GM10847 (cell line): ENCODE measurements around the gene ZBED5.

Source experiments
- POLR2A ChIP-seq: IDR thresholded peaks from 2 replicates; pipeline ENCODE4 v1.6.1; 2011; ENCODE audit not compliant: insufficient read length; ENCODE audit errors: extremely low read depth

The ZBED5 gene

GRCh38 chr11:10887307-10887706 lies 29.5 kb upstream of the ZBED5 start:
- TF ChIP-seq POLR2A = no peak

GRCh38 chr11:10886652-10887250 lies 28.9 kb upstream of the ZBED5 start:
- no peak for TF ChIP-seq POLR2A

DNA sequence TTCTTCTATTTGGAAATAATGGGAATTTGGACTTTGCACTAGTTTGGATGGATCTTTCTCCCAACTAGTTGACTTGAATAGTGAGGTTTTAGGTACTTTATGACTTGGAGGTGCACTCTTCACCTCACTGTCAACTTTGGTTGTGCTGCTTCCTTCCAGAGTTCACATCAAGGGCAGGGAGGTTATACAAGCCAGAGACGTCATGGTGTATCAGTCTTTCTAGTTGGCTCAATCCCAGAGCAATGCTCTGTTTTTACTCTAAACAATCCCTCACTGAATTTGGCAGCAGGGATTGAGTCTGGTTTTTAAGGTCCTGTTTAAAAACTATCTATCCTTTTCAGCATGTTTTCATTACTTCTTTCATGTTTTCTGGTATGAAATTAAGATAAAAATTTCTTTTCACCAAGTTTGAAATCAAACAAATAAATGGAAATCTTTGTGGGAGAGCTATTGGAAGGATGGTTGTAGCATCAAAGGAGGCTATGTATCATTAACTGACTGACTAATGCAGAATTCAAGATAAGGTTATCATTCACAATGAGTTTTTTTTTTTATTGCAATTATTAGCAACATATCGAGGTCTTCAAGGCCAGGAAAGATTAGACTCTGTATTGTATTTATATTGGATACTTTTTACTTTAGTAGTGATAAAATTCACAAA lies 28.0 kb upstream of the ZBED5 start:
- no peak for TF ChIP-seq POLR2A

DNA sequence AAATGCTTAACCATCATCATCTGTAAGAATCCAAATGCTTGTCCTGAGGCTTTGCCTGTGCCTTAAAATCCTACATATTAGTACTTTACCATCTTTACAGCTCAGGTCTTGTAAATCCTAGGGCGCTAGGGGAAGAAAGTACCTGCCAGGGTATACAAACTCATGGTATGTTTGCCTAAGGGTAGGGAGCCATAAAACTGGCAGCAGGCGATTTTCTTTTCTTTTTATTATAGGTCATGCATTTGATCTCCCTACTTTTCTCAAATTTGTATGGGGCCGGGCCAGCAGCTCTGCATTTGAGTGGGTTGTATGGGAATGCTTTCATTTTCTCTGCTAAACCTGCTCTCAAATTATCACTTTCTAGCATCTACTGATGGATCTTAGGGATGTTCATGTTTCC lies 24.0 kb upstream of the ZBED5 start:
- no peak for TF ChIP-seq POLR2A

- no peak for TF ChIP-seq POLR2A
Measured at GRCh38 chr11:10878408-10879214, 20.8 kb upstream of the ZBED5 start.

DNA sequence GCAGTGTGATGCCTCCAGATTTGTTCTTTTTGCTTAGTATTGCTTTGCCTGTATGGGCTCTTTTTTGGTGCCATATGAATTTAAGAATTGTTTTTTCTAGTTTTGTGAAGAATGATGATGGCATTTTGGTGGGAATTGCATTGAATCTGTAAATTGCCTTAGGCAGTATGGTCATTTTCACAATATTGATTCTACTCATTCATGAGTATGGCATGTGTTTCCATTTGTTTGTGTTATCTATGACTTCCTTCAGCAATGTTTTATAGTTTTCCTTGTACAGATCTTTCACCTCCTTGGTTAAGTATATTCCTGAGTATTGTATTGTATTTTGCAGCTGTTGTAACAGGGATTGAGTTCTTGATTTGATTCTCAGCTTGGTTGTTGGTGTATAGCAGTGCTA lies 18.3 kb upstream of the ZBED5 start:
- TF ChIP-seq POLR2A = no peak

GRCh38 chr11:10875430-10876021 lies 17.7 kb upstream of the ZBED5 start:
- TF ChIP-seq POLR2A = no peak

GRCh38 chr11:10872097-10872496 lies 14.2 kb upstream of the ZBED5 start:
- no peak for TF ChIP-seq POLR2A

DNA sequence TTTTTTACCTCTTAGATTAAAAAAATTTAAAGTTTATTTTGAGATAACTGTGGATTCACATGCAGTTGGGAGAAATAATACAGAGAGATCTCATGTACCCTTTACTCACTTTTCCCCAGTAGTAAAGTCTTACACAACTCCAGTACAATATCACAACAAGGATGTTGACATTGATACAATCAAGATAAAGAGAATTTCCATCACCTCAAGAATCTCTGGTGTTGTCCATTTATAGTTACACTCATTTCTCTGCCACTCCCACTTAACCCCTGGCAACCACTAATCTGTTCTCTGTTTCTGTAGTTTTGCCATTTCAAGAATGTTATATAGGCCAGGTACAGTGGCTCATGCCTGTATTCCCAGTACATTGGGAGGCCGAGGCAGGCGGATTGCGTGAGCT lies 10.5 kb upstream of the ZBED5 start:
- TF ChIP-seq POLR2A = no peak

- no peak for TF ChIP-seq POLR2A
Measured at GRCh38 chr11:10866893-10867331, 9.1 kb upstream of the ZBED5 start.

GRCh38 chr11:10865837-10866270 lies 8.0 kb upstream of the ZBED5 start:
- TF ChIP-seq POLR2A = no peak

DNA sequence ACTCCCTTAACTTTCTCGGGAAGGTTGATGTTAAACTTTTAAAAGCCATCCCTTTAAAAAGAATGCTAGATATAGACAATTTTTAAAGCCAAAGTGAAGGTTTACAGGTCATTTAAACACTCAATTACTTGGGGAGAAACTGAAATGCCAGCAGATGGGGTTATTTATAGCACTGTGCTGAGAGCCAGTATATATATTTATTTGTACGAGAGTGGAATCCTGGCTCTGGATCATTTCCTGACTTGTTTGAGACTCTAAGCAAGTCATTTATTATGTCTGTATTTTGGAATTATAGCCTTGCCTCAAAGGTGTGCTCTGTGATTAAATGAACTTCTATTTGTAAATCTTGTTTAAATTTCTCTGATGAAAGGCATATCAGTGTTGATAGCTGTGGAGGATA lies 6.8 kb upstream of the ZBED5 start:
- TF ChIP-seq POLR2A = no peak

GRCh38 chr11:10862446-10862845 lies 4.6 kb upstream of the ZBED5 start:
- no peak for TF ChIP-seq POLR2A

GRCh38 chr11:10861799-10862198 lies 3.9 kb upstream of the ZBED5 start:
- TF ChIP-seq POLR2A = no peak

- TF ChIP-seq POLR2A = no peak
Measured at GRCh38 chr11:10861047-10861446, 3.2 kb upstream of the ZBED5 start.

GRCh38 chr11:10858439-10859325 lies 829 bp upstream of the ZBED5 start:
- no peak for TF ChIP-seq POLR2A

- TF ChIP-seq POLR2A = no peak
Measured at GRCh38 chr11:10857459-10857708, 469 bp downstream of the ZBED5 start.
